ENCODE measurements around the gene AGTPBP1.
"Not testable (repeated sequence)": the region's sequence is repeated elsewhere in the genome, so short reads cannot be mapped to it uniquely, and the experiment has no call there.

Gene AGTPBP1, protein sequence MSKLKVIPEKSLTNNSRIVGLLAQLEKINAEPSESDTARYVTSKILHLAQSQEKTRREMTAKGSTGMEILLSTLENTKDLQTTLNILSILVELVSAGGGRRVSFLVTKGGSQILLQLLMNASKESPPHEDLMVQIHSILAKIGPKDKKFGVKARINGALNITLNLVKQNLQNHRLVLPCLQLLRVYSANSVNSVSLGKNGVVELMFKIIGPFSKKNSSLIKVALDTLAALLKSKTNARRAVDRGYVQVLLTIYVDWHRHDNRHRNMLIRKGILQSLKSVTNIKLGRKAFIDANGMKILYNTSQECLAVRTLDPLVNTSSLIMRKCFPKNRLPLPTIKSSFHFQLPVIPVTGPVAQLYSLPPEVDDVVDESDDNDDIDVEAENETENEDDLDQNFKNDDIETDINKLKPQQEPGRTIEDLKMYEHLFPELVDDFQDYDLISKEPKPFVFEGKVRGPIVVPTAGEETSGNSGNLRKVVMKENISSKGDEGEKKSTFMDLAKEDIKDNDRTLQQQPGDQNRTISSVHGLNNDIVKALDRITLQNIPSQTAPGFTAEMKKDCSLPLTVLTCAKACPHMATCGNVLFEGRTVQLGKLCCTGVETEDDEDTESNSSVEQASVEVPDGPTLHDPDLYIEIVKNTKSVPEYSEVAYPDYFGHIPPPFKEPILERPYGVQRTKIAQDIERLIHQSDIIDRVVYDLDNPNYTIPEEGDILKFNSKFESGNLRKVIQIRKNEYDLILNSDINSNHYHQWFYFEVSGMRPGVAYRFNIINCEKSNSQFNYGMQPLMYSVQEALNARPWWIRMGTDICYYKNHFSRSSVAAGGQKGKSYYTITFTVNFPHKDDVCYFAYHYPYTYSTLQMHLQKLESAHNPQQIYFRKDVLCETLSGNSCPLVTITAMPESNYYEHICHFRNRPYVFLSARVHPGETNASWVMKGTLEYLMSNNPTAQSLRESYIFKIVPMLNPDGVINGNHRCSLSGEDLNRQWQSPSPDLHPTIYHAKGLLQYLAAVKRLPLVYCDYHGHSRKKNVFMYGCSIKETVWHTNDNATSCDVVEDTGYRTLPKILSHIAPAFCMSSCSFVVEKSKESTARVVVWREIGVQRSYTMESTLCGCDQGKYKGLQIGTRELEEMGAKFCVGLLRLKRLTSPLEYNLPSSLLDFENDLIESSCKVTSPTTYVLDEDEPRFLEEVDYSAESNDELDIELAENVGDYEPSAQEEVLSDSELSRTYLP

DNA sequence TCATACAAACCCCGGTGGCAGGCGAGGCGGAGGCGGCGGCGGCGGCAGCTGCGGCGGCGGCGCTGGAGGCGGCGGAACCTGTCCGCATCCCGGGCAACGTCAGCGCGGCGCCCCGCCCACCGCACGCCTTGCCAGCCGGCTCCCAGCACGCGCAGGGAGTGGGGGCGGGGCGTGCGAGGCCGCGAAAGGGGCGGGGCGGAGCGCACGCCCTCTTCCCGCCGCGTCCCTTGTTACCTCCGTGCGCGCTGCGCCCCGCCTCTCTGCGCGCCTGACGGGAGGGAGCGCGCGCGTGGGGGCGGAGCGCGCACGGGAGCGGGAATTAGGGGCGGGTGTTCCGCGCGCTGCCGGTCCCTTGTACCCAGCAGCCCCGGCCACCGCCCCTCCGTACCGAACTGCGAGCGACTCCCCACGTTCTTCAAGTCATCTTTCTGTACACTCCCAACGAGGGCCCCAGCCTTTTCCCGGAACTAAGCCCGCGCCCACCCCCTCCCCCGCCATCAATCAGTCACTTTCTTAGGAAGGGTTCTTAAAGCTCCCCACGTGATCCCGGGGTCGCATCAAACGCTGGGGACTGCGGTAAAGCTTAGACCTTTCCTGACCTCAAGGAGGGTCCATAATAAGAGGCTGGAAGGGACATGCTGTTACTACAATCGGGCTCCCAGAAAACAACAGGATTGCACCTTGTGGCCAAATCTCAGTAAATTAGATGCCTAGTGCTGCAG is at the start of gene AGTPBP1:
TSS of gene AGTPBP1 (minus strand) at position 80 of the 722 bp plus-strand sequence. CDS start 29,421 bp downstream, outside the sequence.
- peak; percentile 98 for DNase-seq (ENCODE audit: low spot score)

DNA sequence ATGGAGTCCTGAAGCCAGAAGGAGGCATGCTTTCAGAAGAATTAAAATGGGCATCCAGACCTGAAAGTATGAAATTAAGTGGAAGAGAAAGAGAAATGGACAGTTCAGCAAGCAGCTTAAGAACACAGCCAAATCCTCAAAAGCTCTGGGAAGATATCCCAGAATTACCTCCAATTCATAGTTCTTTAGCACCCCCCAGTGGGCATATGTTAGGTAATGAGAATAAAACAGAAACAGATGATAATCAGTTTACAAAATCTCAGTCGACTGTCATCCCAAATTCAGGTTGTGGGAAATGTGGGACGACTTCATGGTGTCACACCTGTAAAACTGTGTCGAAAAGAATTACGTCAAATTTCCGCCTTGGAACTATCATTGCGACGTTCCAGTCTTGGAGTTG is 44.4 kb upstream of the AGTPBP1 start:
- DNase-seq (ENCODE audit: low spot score), result not testable (repeated sequence)

DNA sequence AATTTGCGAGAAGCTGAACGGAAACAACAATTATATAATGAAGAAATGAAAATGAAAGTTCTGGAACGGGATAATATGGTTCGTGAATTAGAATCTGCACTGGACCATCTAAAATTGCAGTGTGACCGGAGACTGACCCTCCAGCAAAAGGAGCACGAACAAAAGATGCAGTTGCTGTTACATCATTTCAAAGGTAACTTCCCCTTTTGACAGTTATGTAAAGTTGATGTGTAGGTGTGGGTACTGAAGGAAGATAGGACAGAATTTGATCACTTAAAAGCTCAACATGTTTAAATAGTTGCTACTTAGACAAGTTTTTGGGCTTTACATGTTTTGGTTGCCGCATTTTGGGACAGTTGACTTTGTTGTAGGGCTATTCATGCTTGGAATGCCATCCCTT is 32.1 kb upstream of the AGTPBP1 start:
- DNase-seq (ENCODE audit: low spot score), result not testable (repeated sequence)

DNA sequence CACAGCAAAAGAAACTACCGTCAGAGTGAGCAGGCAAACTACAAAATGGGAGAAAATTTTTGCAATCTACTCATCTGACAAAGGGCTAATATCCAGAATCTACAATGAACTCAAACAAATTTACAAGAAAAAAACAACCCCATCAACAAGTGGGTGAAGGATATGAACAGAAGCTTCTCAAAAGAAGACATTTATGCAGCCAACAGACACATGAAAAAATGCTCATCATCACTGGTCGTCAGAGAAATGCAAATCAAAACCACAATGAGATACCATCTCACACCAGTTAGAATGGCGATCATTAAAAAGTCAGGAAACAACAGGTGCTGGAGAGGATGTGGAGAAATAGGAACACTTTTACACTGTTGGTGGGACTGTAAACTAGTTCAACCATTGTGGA is 20.0 kb upstream of the AGTPBP1 start:
- DNase-seq (ENCODE audit: low spot score), result not testable (repeated sequence)

DNA sequence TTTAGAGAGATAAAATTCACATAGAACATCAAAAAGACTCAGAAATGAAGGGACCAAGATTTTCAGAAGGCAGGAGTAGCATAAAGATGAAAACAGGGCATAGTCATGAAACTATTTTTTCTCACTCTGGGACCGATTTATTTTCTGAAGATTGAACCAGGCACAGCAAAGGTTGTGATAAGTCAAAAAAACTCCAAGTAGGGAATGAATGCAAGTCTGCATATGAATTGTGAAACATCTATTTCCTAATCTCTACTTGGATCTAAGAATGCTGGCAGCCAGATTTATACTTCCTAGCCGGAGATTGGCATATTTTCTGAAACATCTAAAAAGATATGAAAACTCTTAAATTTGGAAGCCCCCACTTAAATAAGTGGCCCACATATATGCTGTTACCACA is 16.0 kb upstream of the AGTPBP1 start:
- DNase-seq (ENCODE audit: low spot score), result not testable (repeated sequence)

DNA sequence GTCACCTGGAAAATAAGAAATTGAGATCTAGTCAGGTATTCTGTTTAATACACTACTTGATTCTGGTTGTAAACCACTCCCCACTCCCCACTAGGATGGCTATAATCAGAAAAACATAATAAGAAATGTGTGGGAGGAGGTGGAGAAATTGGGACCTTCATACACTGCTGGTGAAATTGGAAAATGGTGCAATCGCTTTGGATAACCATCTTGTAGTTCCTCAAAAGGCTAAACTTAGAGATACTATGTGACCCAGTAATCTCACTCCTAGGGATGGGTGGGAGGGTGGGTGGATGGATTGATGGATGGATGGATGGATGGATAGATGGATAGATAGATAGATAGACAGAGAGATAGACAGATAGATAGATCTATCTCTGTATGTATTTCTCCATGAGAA is 14.5 kb upstream of the AGTPBP1 start:
- not testable (repeated sequence) for DNase-seq (ENCODE audit: low spot score)

DNA sequence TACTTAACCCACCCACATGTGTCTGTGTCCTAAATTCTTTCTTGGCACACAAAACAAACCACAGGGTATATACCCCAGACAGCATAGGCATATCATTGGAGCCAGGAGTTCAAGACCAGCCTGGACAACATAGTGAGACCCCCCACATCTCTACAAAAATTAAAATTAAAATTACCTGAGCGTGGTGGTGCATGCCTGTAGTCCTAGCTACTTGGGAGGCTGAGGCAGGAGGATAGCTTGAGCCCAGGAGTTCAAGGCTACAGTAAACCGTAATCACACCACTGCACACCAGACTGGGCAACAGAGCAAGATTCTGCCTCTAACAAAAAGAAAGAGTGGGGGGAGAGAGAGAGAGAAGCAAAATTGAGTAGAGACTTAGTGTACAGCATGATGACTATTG is 4.6 kb upstream of the AGTPBP1 start:
- DNase-seq (ENCODE audit: low spot score), result no peak

DNA sequence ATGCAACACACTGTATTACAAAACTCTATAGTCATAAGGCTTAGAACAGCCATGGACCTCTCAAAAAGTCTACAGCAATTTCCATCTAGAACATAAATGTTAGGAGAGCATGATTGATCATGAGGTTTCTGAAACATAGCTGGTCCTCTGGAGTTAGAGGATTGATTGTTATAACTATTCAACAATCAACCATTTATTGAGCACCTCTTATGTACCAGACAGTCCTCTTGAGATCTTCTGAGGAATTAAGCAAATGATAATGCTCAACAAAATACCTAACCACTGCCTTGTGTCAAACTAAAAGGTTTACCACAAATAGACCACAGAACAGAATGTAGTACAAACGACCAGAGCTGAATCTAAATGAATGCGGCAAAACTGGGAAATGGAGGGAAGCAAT is 3.4 kb upstream of the AGTPBP1 start:
- DNase-seq (ENCODE audit: low spot score), result no peak

DNA sequence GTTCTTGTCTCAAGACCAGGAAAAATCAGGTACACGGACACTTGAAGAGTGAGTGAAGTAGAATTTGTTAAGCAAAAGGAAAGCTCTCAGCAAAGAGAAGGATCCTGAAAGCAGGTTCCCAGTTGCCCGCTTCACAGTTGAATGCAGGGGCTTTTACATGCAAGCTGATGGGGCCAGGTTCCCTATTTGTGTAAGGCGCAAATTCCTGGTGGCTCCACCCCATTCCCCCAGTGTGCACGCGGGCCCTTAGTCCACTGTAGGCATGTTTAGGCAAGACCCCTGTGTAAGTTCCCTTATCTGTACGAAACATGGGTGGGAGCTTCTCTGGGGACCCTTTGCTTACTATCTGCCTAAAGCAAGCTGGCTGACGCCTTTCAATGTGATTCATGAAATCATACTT is 2.7 kb upstream of the AGTPBP1 start:
- DNase-seq (ENCODE audit: low spot score), result no peak

DNA sequence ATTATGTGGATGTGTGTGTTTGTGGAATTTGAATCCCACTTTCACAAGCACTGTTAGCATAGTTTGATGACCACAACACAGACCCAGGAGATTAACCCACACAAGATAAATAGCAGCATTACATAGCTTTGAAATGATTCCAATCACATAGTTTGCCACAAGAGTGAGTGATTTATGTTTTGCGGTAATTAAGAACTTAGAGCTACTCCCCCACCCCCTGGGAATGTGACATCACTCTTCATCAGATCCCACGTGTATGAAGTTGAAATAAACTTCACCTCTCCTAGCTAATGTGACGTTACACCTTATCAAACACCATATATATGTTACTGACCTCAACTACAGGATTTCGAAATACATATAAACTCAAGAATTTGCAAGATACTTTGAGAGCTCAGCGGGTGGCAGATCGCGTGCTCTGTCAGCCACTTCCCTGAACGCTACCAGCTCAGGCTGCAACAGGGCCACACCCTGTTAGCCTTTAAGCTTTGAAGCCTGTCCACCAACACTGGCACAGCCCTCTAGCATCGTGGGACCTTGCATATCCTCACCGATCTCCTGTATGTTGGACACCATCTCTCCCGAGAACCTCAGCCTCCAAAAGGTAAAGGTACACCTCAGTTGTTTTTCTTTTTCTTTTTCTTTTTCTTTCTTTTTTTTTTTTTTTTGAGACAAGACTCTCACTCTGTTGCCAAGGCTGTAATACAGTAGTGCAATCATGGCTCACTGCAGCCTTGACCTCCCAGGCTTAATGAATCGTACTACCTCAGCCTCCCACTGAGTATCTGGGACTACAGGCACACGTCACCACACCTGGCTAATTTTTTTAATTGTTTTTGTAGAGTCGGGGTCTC is 1.7 kb upstream of the AGTPBP1 start:
- DNase-seq (ENCODE audit: low spot score), result peak; percentile 33

DNA sequence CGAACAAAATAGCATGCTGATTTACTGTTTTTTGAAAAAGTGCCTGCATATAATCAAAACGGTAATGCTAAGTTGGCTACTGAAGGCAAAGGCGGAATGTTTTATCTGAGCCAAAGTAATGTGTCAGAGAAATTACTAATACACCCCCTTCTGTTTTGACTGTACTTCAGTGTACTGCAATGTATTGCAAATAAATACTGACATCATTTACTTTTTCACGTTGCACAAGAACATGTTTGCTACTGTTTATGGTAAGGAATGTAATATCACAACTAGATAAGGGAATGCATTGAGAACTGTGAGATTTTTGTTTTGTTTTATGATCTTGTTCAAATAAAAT is 813 bp upstream of the AGTPBP1 start:
- peak; percentile 29 for DNase-seq (ENCODE audit: low spot score)

DNA sequence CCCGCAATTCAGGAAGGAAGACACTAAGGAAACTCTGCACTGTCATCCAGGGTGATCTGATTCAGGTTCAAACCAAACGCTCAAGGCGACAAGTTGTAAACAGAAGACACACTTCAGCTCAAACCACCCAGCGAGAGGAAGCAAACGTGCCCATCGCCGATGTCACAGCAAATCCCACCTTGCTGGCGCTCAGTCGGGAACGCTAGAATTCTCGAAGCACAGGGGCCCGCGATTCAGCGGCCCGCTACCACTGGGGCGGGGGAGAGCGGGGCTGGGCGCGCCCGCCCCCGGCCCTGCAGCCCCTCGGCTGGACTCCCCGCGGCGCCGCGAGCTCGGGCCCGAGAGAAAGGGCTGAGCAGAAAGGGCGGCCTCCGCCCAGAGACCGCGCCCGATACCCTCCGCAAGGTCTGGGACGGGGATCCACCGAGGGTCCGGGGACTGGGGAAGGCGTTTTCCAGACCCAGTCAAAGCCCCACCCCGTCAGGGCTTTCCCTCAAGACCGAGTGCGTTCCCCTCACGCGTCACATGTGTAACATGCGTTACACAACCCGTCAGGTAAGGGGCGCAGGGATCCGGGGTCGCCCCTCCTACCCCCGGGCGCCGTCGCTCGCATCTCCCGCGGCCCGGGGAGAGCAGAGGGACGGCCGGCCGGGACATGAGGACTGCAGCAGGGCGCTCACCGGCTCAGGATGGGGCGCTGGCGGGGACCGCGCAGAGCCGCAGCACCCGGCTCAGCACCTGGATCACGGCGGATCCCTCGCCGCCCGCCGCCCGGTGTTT is 469 bp downstream of the AGTPBP1 start:
- DNase-seq (ENCODE audit: low spot score), result peak; percentile 31

DNA sequence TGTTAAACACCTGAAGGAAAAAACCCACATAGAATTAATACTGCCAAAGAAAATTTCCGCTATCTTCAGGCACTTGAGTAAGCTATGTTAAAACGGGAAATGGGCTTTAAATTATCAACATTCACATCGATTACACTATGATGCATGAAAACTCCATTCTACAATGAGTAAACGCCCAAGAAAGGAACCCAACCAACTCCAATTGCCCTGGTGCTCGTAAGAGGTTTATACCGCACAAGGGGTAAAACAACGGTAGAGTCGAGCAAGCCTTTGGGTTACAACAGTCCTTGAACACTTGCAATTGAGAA is 1.0 kb downstream of the AGTPBP1 start:
- DNase-seq (ENCODE audit: low spot score), result no peak

DNA sequence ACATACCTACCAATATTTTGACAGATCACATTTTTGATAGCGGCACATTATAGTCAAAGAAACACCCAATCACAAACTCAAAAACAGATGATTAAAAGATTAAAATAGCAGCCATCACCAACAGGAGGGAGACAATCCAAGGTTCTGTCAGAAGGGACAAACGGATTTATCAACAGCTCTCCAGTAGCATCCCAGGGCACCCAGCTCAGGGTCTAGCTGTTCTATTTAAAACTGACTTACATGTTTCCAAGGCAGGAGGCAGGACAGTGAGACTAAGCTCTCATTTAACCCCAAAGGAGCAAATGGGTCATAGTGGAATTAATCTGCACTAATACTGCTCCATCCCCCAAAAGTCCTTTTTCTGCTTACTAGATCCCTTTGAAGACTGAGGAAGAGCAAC is 3.2 kb downstream of the AGTPBP1 start:
- DNase-seq (ENCODE audit: low spot score), result no peak

DNA sequence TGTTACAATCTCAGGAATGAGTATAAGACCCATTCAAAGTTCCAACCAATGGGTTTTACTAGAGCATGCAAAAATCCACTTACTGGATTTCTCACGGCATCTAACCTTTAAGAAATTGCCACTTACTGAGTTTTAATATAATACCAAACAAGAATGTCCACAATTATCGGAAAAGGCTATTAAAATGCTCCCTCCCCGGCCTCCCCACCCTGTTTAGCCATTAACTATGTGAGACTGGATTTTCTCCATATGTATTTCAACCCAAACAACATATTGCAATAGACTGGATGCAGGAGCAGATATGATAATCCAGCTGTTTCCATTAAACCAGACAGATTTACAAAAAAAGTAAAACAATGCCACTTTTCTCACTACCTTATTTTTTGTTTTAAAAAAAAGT is 4.1 kb downstream of the AGTPBP1 start:
- DNase-seq (ENCODE audit: low spot score), result no peak

DNA sequence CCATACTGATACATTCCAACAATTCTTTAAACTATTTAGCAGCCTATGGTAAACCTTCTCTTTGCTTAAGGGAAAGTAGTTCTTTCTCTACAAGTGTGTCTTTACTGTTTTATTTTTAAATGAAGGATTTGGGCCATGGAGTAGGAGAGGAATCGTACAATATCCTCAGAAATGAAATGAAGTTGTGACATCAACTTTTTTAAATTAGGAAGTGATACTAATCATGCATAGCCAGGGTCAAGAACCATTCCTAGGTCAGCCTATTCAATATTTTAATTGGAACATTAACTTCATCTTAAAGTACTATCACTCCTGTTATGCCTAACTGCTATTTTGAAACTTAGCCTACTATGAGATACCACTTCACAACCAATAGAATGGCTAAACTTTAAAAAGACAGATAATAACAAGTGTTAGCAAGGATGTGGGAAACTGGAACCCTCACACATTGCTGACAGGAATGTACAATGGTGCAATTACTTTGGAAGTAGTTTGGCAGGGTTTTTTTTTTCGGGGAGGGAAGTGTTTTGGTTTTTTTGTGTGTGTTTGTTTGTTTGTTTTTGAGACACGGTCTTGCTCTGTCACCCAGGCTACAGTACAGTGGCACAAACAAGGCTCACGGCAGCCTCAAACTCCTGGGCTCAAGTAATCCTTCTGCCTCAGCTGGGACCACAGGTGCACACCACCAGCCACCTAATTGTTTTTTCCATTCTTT is 10.7 kb downstream of the AGTPBP1 start:
- DNase-seq (ENCODE audit: low spot score), result no peak

DNA sequence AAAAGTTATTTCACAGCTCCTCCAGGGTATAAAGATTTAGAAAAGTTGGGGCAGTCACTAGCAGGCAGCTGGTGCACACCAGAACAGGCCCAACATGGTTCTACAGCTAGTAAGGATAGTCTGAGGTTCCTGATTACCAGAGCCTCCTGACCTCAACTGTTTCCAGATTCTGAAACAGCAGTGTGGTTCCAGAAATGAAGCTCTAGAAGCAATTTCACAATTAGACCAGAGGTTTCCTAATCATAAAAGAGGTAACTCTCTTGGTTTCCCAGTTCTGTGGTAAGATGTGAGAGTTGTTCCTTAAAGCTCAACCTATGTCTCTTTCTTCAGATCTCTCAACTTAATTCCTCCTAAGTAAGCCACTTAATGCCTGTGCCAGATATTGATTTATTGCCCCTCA is 11.9 kb downstream of the AGTPBP1 start:
- DNase-seq (ENCODE audit: low spot score), result no peak

DNA sequence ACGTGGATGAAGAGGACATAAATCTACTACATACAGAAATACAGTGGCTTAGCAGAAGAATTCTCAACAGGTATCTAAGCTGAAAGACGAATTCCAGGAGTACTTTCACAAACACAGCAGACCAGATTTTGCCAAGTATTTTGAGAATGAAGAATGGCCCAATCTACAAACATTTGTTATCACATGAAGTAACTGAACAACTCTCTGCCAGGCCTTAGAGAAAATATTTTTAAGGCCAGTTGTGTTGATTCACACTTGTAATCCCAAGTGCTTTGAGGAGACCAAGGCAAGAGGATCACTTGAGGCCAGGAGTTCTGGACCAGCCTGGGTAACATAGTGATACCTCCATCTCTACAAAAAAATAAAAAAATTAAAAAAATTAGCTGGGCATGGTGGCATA is 14.3 kb downstream of the AGTPBP1 start:
- DNase-seq (ENCODE audit: low spot score), result no peak

DNA sequence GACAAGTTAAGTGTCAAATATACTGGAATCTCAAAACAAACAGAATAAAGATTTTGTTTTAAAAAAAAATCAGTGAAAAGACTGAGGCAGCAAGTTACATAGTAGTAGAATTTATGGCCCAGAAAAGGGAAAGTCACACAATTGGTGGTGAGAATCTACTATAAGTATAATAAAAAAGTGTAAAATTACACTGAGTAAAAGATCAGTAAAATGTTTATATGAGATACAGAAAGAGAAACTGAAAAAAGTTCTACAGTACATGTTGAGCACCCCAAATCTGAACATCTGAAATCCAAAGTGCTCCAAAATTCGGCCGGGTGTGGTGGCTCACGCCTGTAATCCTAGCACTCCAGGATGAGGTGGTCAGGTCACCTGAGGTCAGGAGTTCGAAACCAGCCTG is 15.0 kb downstream of the AGTPBP1 start:
- no peak for DNase-seq (ENCODE audit: low spot score)

DNA sequence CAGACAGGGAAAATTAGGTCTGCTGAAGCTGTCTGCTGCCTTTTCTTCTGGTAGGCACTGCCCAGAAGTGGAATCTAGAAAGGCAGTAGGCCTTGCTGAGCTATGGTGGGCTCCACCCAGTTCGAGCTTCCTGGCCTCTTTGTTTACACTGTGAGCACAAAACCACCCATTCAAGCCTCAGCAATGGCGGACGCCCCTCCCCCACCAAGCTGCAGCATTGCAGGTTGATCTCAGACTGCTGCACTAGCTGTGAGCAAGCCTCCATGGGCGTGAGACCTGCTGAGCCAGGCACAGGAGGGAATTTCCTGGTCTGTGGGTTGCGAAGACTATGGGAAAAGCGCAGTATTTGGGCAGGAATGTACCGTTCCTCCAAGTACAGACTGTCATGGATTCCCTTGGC is 18.5 kb downstream of the AGTPBP1 start:
- DNase-seq (ENCODE audit: low spot score), result no peak

Data from GM03348 (cell line).